ENCODE measurements around the gene IL20RB.

- TF ChIP-seq RBAK (tag by site-specific recombination; IDR thresholded peaks at IDR 0.05) (no peak), ZNF302 (tag by site-specific recombination; IDR thresholded peaks at IDR 0.05; ENCODE audit: low read depth) (no peak), ZNF335 (tag by site-specific recombination; conservative IDR thresholded peaks at IDR 0.05) (no peak), CTCF (tag by site-specific recombination; IDR thresholded peaks at IDR 0.05) (no peak), PATZ1 (tag by site-specific recombination; IDR thresholded peaks at IDR 0.05) (no peak), ZNF16 (tag by site-specific recombination; IDR thresholded peaks at IDR 0.05; ENCODE audit: low read depth) (no peak), ZNF792 (tag by site-specific recombination; IDR thresholded peaks at IDR 0.05) (no peak), ZNF544 (tag by site-specific recombination; IDR thresholded peaks at IDR 0.05) (no peak), ZNF530 (tag by site-specific recombination; IDR thresholded peaks at IDR 0.05; ENCODE audit: low read depth) (no peak), ZNF24 (tag by site-specific recombination; IDR thresholded peaks at IDR 0.05) (no peak), YY1 (tag by site-specific recombination; IDR thresholded peaks at IDR 0.05) (no peak)
- TF ChIP-seq, protein P1, sequence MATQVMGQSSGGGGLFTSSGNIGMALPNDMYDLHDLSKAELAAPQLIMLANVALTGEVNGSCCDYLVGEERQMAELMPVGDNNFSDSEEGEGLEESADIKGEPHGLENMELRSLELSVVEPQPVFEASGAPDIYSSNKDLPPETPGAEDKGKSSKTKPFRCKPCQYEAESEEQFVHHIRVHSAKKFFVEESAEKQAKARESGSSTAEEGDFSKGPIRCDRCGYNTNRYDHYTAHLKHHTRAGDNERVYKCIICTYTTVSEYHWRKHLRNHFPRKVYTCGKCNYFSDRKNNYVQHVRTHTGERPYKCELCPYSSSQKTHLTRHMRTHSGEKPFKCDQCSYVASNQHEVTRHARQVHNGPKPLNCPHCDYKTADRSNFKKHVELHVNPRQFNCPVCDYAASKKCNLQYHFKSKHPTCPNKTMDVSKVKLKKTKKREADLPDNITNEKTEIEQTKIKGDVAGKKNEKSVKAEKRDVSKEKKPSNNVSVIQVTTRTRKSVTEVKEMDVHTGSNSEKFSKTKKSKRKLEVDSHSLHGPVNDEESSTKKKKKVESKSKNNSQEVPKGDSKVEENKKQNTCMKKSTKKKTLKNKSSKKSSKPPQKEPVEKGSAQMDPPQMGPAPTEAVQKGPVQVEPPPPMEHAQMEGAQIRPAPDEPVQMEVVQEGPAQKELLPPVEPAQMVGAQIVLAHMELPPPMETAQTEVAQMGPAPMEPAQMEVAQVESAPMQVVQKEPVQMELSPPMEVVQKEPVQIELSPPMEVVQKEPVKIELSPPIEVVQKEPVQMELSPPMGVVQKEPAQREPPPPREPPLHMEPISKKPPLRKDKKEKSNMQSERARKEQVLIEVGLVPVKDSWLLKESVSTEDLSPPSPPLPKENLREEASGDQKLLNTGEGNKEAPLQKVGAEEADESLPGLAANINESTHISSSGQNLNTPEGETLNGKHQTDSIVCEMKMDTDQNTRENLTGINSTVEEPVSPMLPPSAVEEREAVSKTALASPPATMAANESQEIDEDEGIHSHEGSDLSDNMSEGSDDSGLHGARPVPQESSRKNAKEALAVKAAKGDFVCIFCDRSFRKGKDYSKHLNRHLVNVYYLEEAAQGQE (tag by site-specific recombination; IDR thresholded peaks at IDR 0.05): no peak
- TF ChIP-seq, protein P2, sequence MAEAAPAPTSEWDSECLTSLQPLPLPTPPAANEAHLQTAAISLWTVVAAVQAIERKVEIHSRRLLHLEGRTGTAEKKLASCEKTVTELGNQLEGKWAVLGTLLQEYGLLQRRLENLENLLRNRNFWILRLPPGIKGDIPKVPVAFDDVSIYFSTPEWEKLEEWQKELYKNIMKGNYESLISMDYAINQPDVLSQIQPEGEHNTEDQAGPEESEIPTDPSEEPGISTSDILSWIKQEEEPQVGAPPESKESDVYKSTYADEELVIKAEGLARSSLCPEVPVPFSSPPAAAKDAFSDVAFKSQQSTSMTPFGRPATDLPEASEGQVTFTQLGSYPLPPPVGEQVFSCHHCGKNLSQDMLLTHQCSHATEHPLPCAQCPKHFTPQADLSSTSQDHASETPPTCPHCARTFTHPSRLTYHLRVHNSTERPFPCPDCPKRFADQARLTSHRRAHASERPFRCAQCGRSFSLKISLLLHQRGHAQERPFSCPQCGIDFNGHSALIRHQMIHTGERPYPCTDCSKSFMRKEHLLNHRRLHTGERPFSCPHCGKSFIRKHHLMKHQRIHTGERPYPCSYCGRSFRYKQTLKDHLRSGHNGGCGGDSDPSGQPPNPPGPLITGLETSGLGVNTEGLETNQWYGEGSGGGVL (tag by site-specific recombination; IDR thresholded peaks at IDR 0.05): no peak
Observed at GRCh38 chr3:136960838-136961836, 3.4 kb downstream of the IL20RB start.

Data from HEK293 (cell line).